K562 (cell line): ENCODE measurements around the gene GNA15. TPM values are rescaled to one million over a fixed set of nuclear protein-coding genes. Genes with fewer than 3 reads are reported as not detected.

Experiments used
- ATAC-seq: fragments of 200-7000 bp; cut with Tn5 transposase; 3 replicates; pipeline ENCODE4 v1.9.1; 2020; ENCODE audit warnings: moderate library complexity
- BruUV-seq: library from RNA; stranded (reverse); fragments of 400-500 nt; replicated peaks from 2 replicates; lab custom pipeline; 2021; lab: Mats Ljungman, UMichigan
- CTCF ChIA-PET: fragments of 300-600 bp; formaldehyde crosslinking; extraction: SDS; loops from one replicate; lab custom pipeline; 2021; ENCODE audit warnings: low intra/inter-chr PET ratio; lab: Yijun Ruan, JAX
- POLR2A ChIA-PET: fragments of 300-600, 350-650 bp; sonication (Branson Sonifier 250); formaldehyde crosslinking; extraction: SDS; loops from one replicate; lab custom pipeline; 2021; ENCODE audit warnings: antibody characterized with exemption, inconsistent platforms; lab: Yijun Ruan, JAX
- DNase-seq, 4 experiments: peaks; one replicate each; pipeline versions ENCODE4 v3.0.0 to v3.0.0-alpha.2; 2011 to 2018; ENCODE audit warnings: low spot score in 3 of 4, mixed read lengths in 3 of 4; ENCODE audit errors: extremely low read depth in 1 of 4
- FAIRE-seq: peaks from 2 replicates; lab custom pipeline; 2011; peaks lifted over from hg19 to GRCh38; lab: Jason Lieb, UNC
- H2AFZ ChIP-seq: 2 replicates; pipeline ENCODE4 v1.6.0; 2011; ENCODE audit warnings: low read depth, low read length, control low read depth, inconsistent platforms
- H3K27ac ChIP-seq: fragments of 200-600 bp; 3 replicates; pipeline ENCODE4 v1.8.0; 2011; ENCODE audit warnings: low read depth, mild to moderate bottlenecking, control low read depth, inconsistent platforms, low read length, moderate library complexity, mixed read lengths; ENCODE audit errors: extremely low read depth
- H3K27me3 ChIP-seq, 2 experiments: fragments of 300-600 bp in 1 of 2; 2 replicates in 1 of 2; 3 replicates in 1 of 2; pipeline versions ENCODE4 v1.6.0 to v1.8.0; 2011; ENCODE audit warnings: inconsistent platforms in 2 of 2, low read length in 2 of 2, mild to moderate bottlenecking in 1 of 2, mixed read lengths in 1 of 2, moderate library complexity in 1 of 2; ENCODE audit not compliant: control insufficient read depth in 2 of 2, insufficient read depth in 2 of 2
- H3K36me3 ChIP-seq: fragments of 300-600 bp; 3 replicates; pipeline ENCODE4 v1.8.0; 2011; ENCODE audit warnings: mild to moderate bottlenecking, low read length, inconsistent platforms; ENCODE audit not compliant: control insufficient read depth, insufficient read depth
- H3K4me1 ChIP-seq, 2 experiments: fragments of 200-600 bp in 1 of 2; replicated peaks in 1 of 2; 2 replicates in 1 of 2; 3 replicates in 1 of 2; pipeline versions ENCODE4 v1.5.1 to v1.8.0; 2011; ENCODE audit warnings: inconsistent platforms in 2 of 2, low read length in 2 of 2, mild to moderate bottlenecking in 1 of 2, mixed read lengths in 1 of 2, moderate library complexity in 1 of 2; ENCODE audit not compliant: control insufficient read depth in 2 of 2, insufficient read depth in 2 of 2
- H3K4me2 ChIP-seq: 2 replicates; pipeline ENCODE4 v1.6.1; 2011; ENCODE audit warnings: low read length, control low read depth, inconsistent platforms, mixed read lengths; ENCODE audit not compliant: insufficient read depth
- H3K4me3 ChIP-seq: fragments of 200-600 bp; sonication (generic), shearing (Covaris generic); 2 replicates; pipeline ENCODE4 v1.5.1; 2016; ENCODE audit warnings: control low read depth, inconsistent platforms
- H3K79me2 ChIP-seq: fragments of 200-600 bp; 3 replicates; pipeline ENCODE4 v1.8.0; 2011; ENCODE audit warnings: low read length, inconsistent platforms; ENCODE audit not compliant: control insufficient read depth, insufficient read depth
- H3K9ac ChIP-seq, 2 experiments: 2 replicates each; pipeline versions ENCODE4 v1.6.0 to v1.6.1; 2011; ENCODE audit warnings: low read depth in 2 of 2, low read length in 2 of 2, control low read depth in 1 of 2, inconsistent platforms in 1 of 2, mild to moderate bottlenecking in 1 of 2, mixed read lengths in 1 of 2; ENCODE audit not compliant: insufficient read depth in 1 of 2
- H3K9me1 ChIP-seq: one replicate; pipeline ENCODE4 v1.6.0; 2011; ENCODE audit warnings: inconsistent platforms, mild to moderate bottlenecking, low read length, moderate library complexity; ENCODE audit not compliant: control insufficient read depth, insufficient read depth
- H3K9me3 ChIP-seq: replicated peaks from 2 replicates; pipeline ENCODE4 v1.5.1; 2011; ENCODE audit warnings: low read depth, low read length, inconsistent platforms; ENCODE audit not compliant: control insufficient read depth, insufficient read depth
- H4K20me1 ChIP-seq: replicated peaks from 2 replicates; pipeline ENCODE4 v1.6.1; 2011; ENCODE audit warnings: low read length, inconsistent platforms, mixed read lengths; ENCODE audit not compliant: control insufficient read depth, insufficient read depth
- BDP1 ChIP-seq: IDR thresholded peaks from 3 replicates; pipeline ENCODE4 v1.6.1; 2011; ENCODE audit not compliant: insufficient read length, insufficient read depth
- CHD4 ChIP-seq: fragments of 200-600 bp; sonication (generic); IDR thresholded peaks from 3 replicates; pipeline ENCODE4 v1.6.1; 2012; ENCODE audit warnings: low read depth, mild to moderate bottlenecking, mixed read lengths, low read length, inconsistent platforms; ENCODE audit not compliant: insufficient read depth, insufficient replicate concordance, poor library complexity, severe bottlenecking
- KDM1A ChIP-seq, 2 experiments: fragments of 450-650 bp; IDR thresholded peaks; 2 replicates each; pipeline ENCODE4 v1.6.1; 2016; ENCODE audit warnings: mild to moderate bottlenecking in 2 of 2
- KDM2B ChIP-seq: fragments of 250-450 bp; sonication (Bioruptor Pico); IDR thresholded peaks from 2 replicates; pipeline ENCODE4 v1.8.0; 2021; ENCODE audit warnings: mild to moderate bottlenecking, moderate library complexity
- NR2C2 ChIP-seq, 2 experiments: fragments of 200-800 bp in 1 of 2; sonication (Bioruptor generic) in 1 of 2; sonication (generic) in 1 of 2; formaldehyde crosslinking in 1 of 2; IDR thresholded peaks; 2 replicates each; pipeline versions ENCODE4 v1.6.1 to v1.8.0; 2016 to 2022; ENCODE audit warnings: mild to moderate bottlenecking in 1 of 2, missing compliant biosample characterization in 1 of 2, missing genetic modification characterization in 1 of 2, missing genetic modification reagents in 1 of 2
- RBM25 ChIP-seq: fragments of 200-400 bp; formaldehyde crosslinking; IDR thresholded peaks from 2 replicates; pipeline ENCODE4 v1.6.1; 2018; ENCODE audit warnings: low read length, low read depth, moderate library complexity; ENCODE audit not compliant: severe bottlenecking
- SMARCA5 ChIP-seq: fragments of 450-650 bp; IDR thresholded peaks from 2 replicates; pipeline ENCODE4 v1.6.1; 2016
- SMARCB1 ChIP-seq: IDR thresholded peaks from 2 replicates; pipeline ENCODE4 v1.6.1; 2011; ENCODE audit warnings: improper control_type of control experiment, low read depth; ENCODE audit not compliant: insufficient read length
- SRSF3 ChIP-seq: fragments of 200-400 bp; formaldehyde crosslinking; IDR thresholded peaks from 2 replicates; pipeline ENCODE4 v1.6.1; 2016; ENCODE audit warnings: mild to moderate bottlenecking, low read length, moderate library complexity; ENCODE audit not compliant: insufficient read depth
- WGBS: fragments of 100-300 bp; shearing (Covaris generic); methylation state at CpG from one replicate; pipeline ENCODE4 v1.1.6; 2016; ENCODE audit warnings: low coverage, mixed read lengths; ENCODE audit not compliant: insufficient coverage; ENCODE audit errors: missing lambda C conversion rate; 5-methylcytosine and 5-hydroxymethylcytosine counted together
- in situ Hi-C: fragments of 300-500 bp; cut with MboI; formaldehyde crosslinking; loops from 4 replicates; pipeline ENCODE4 v1.15.0; 2018; ENCODE audit warnings: inconsistent platforms, mixed read lengths
- intact Hi-C: fragments of 100-400 bp; cut with micrococcal nuclease; formaldehyde crosslinking; loops from 2 replicates; pipeline ENCODE4 v1.14.2; 2022
- polyA plus RNA-seq, 8 experiments: library from polyadenylated mRNA; depleted of rRNA in 4 of 8; stranded (reverse) in 5 of 8; unstranded in 3 of 8; fragments of >200 nt; fragmentation: Nextera tagmentation in 2 of 8; fragmentation: Illumina TruSeq in 1 of 8; extraction: Ambion mirVana in 2 of 8; extraction: Trizol in 1 of 8; gene quantifications; 2 replicates each; pipeline versions ENCODE4 v1.2.1 to v1.2.3, GENCODE V29; 2011 to 2014; ENCODE audit warnings: inconsistent platforms in 1 of 8, missing spikeins in 1 of 8
- total RNA-seq, 7 experiments: library from RNA; depleted of rRNA in 6 of 7; stranded (reverse); fragments of >200 nt in 6 of 7; fragmentation: Illumina TruSeq in 2 of 7; extraction: Trizol in 2 of 7; gene quantifications; 2 replicates each; pipeline versions ENCODE4 v1.2.1 to v1.2.3, GENCODE V29; 2011 to 2021; ENCODE audit warnings: low replicate concordance in 1 of 7
- TF ChIP-seq, protein P1 (sequence below), 3 experiments: fragments of 200-800 bp in 1 of 3; sonication (Bioruptor generic) in 1 of 3; sonication (generic) in 1 of 3; formaldehyde crosslinking in 1 of 3; IDR thresholded peaks; 2 replicates each; pipeline versions ENCODE4 v1.6.1 to v1.8.0; 2016 to 2022; ENCODE audit warnings: mild to moderate bottlenecking in 2 of 3, missing compliant biosample characterization in 2 of 3, missing genetic modification characterization in 2 of 3, missing genetic modification reagents in 1 of 3
- TF ChIP-seq, protein P2 (sequence below): fragments of 200-800 bp; sonication (Bioruptor generic); IDR thresholded peaks from 2 replicates; pipeline ENCODE4 v1.6.1; 2016; ENCODE audit warnings: missing genetic modification characterization, missing compliant biosample characterization
- TF ChIP-seq, protein P3 (sequence below): sonication (generic); formaldehyde crosslinking; IDR thresholded peaks from 2 replicates; pipeline ENCODE4 v1.8.1; 2023; ENCODE audit warnings: mild to moderate bottlenecking, missing genetic modification reagents

Gene GNA15
- total and polyA plus RNA-seq, 9 of the 15 experiments (the other 6 are each of a cell fraction or from before 2014, with no cell fraction given): 0.03 to 0.24 (median 0.11) TPM; not detected in 1

DNA sequence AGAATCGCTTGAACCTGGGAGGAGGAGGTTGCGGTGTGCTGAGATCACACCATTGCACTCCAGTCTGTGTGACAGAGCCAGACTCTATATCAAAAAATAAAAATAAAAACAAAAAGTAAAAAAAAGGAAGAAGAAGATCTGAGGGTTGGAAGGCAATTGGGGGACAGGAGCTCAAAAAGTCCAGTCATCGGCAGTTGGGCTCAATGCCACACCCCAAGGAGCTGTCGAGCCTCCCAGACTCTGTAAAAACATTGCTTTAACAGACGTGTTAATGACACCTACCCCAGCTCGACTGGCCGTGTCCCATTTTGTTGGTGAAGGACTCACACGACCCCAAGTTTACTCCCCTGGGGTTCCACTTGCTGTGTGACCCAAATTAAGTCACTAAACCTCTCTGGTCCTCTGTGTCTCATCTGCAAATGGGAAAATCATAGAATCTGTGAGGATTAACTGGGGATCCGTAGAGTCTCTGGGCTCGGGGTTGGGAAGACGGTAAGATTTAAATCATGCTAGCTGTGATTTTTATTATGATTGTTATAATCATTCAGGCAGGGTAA is 7.0 kb downstream of the GNA15 start:
- Histone ChIP-seq H3K79me2 (no peaks in the 10 kb centered on the region), H3K36me3 (no peaks in the 10 kb centered on the region), H3K9me3 (no peaks in the 10 kb centered on the region), H3K4me1 (peaks cover 0 to 16% of the 10 kb centered on the region in 2 experiments; a peak in 3 of 5 replicates), H3K9me1 (no peaks in the 10 kb centered on the region), H2AFZ (no peak overlapping the region), H3K4me2 (no peak overlapping the region), H3K9ac (no peak overlapping the region), H3K4me3 (no peak overlapping the region), H4K20me1 (no peaks in the 10 kb centered on the region), H3K27me3 (no peaks in the 10 kb centered on the region), H3K27ac (no peak overlapping the region)
- 31% methylated on average over 10 of the region's 11 CpGs for WGBS
- CTCF ChIA-PET: no interaction called here
- ATAC-seq (no peak), DNase-seq (peak in 1 of 4 experiments; percentile 3), FAIRE-seq (no peak)
- intact Hi-C loops (no loop called here), in situ Hi-C loops (no loop called here)
- BruUV-seq: no TSS peak
- POLR2A ChIA-PET: interaction anchor here (0.7 to 1.1 kb wide), 2 partner anchors 107 to 1257 kb away, joined by 3 to 4 read pairs; partner anchors contain the start of gene SH3GL1
- TF ChIP-seq RBM25 (peak; percentile 92), KDM2B (CRISPR knock-in tag) (no peak), BDP1 (no peak), SMARCB1 (no peak), NR2C2 (CRISPR knock-in tag; IDR thresholded peaks at IDR 0.05) (no peak), NR2C2 (tag; IDR thresholded peaks at IDR 0.05) (no peak), KDM1A (IDR thresholded peaks at IDR 0.05) (peak; percentile 81 to 88), SMARCA5 (no peak; the same call in 1 of the 2 replicates), SRSF3 (no peak), CHD4 (peak; percentile 57)
- TF ChIP-seq, protein P1, sequence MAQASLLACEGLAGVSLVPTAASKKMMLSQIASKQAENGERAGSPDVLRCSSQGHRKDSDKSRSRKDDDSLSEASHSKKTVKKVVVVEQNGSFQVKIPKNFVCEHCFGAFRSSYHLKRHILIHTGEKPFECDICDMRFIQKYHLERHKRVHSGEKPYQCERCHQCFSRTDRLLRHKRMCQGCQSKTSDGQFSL (CRISPR knock-in tag; IDR thresholded peaks at IDR 0.05): no peak
- TF ChIP-seq, protein P1 (tag; IDR thresholded peaks at IDR 0.05): no peak
- TF ChIP-seq, protein P2, sequence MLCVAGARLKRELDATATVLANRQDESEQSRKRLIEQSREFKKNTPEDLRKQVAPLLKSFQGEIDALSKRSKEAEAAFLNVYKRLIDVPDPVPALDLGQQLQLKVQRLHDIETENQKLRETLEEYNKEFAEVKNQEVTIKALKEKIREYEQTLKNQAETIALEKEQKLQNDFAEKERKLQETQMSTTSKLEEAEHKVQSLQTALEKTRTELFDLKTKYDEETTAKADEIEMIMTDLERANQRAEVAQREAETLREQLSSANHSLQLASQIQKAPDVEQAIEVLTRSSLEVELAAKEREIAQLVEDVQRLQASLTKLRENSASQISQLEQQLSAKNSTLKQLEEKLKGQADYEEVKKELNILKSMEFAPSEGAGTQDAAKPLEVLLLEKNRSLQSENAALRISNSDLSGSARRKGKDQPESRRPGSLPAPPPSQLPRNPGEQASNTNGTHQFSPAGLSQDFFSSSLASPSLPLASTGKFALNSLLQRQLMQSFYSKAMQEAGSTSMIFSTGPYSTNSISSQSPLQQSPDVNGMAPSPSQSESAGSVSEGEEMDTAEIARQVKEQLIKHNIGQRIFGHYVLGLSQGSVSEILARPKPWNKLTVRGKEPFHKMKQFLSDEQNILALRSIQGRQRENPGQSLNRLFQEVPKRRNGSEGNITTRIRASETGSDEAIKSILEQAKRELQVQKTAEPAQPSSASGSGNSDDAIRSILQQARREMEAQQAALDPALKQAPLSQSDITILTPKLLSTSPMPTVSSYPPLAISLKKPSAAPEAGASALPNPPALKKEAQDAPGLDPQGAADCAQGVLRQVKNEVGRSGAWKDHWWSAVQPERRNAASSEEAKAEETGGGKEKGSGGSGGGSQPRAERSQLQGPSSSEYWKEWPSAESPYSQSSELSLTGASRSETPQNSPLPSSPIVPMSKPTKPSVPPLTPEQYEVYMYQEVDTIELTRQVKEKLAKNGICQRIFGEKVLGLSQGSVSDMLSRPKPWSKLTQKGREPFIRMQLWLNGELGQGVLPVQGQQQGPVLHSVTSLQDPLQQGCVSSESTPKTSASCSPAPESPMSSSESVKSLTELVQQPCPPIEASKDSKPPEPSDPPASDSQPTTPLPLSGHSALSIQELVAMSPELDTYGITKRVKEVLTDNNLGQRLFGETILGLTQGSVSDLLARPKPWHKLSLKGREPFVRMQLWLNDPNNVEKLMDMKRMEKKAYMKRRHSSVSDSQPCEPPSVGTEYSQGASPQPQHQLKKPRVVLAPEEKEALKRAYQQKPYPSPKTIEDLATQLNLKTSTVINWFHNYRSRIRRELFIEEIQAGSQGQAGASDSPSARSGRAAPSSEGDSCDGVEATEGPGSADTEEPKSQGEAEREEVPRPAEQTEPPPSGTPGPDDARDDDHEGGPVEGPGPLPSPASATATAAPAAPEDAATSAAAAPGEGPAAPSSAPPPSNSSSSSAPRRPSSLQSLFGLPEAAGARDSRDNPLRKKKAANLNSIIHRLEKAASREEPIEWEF (CRISPR knock-in tag): no peak
- TF ChIP-seq, protein P3, sequence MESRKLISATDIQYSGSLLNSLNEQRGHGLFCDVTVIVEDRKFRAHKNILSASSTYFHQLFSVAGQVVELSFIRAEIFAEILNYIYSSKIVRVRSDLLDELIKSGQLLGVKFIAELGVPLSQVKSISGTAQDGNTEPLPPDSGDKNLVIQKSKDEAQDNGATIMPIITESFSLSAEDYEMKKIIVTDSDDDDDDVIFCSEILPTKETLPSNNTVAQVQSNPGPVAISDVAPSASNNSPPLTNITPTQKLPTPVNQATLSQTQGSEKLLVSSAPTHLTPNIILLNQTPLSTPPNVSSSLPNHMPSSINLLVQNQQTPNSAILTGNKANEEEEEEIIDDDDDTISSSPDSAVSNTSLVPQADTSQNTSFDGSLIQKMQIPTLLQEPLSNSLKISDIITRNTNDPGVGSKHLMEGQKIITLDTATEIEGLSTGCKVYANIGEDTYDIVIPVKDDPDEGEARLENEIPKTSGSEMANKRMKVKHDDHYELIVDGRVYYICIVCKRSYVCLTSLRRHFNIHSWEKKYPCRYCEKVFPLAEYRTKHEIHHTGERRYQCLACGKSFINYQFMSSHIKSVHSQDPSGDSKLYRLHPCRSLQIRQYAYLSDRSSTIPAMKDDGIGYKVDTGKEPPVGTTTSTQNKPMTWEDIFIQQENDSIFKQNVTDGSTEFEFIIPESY (CRISPR knock-in tag): no peak
